ENCODE measurements around the gene OR2H2.

OR2H2 gene

DNA sequence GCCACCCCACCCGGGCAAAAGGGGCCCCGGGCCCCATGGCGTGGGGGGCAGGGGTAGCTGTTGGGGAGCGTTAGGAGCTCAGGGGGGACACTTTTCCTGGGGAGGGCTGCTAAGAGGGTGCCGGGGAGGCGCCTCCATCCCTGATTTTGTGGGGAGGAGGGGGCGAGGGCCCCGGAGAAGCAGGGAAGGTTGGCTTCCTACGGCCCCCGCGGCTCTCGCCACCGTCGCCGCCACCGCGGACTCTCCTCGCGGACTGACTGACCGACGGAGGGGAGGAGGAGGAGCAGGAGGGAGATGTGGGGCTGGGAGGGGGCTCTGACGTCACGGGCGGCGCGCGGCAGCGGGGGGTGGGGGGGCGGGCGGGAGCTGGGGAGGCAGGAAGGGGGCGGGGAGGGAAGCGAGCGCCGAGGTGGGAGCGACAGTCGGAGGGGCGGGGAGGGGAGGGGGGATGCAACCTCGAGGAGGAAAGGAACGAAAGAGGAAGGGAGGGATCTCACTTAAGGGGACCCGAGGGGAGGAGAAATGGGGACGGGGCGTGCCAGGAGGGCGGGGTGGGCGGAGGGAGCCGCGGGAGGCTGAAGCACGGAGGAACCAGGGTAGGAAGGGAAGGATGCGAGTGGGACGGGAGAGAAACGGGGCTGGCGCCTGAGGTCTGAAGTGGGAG lies 43.0 kb downstream of the OR2H2 start:
- H3K4me3 ChIP-seq (ENCODE audit: low read depth, low read length) = peak overlapping the region; percentile 78
- TF ChIP-seq CTCF (conservative IDR thresholded peaks at IDR 0.05; ENCODE audit: low read depth, low read length) = no peak
- DNase-seq (ENCODE audit: low read depth) = peak; percentile 92

GRCh38 chr6:29628419-29629281 lies 43.7 kb downstream of the OR2H2 start:
- H3K4me3 ChIP-seq (ENCODE audit: low read depth, low read length) = peak overlapping the region; percentile 78
- peak; percentile 82 for DNase-seq (ENCODE audit: low read depth)
- peak; percentile 85 for TF ChIP-seq CTCF (conservative IDR thresholded peaks at IDR 0.05; ENCODE audit: low read depth, low read length)

- no peak overlapping the region for H3K4me3 ChIP-seq (ENCODE audit: low read depth, low read length)
- no peak for TF ChIP-seq CTCF (conservative IDR thresholded peaks at IDR 0.05; ENCODE audit: low read depth, low read length)
- no peak for DNase-seq (ENCODE audit: low read depth)
Observed at GRCh38 chr6:29629571-29629970, 44.6 kb downstream of the OR2H2 start.

DNA sequence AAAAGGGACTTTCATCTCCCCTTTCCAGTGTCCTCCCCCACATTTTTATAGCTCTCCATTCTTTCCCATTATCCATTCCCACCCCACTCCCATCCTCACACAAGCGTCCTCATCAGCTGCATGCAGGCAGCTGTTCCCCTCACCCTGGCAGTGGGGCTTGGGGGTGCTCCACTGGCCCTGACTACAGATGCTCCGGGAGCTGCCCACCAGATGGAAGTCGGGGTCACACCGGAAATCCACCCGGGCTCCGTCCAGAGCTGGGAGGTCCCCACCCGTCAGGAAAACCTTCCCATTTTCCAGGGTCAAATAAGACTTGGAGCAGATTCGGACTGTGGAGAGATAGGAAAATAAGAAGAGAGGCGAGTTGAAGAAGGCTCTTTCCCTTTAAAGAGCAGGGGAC lies 45.4 kb downstream of the OR2H2 start:
- no peak overlapping the region for H3K4me3 ChIP-seq (ENCODE audit: low read depth, low read length)
- DNase-seq (ENCODE audit: low read depth) = no peak
- no peak for TF ChIP-seq CTCF (conservative IDR thresholded peaks at IDR 0.05; ENCODE audit: low read depth, low read length)

GRCh38 chr6:29631209-29631810 lies 46.4 kb downstream of the OR2H2 start:
- no peak for TF ChIP-seq CTCF (conservative IDR thresholded peaks at IDR 0.05; ENCODE audit: low read depth, low read length)
- peak overlapping the region; percentile 19 for H3K4me3 ChIP-seq (ENCODE audit: low read depth, low read length)
- no peak for DNase-seq (ENCODE audit: low read depth)

- no peak for TF ChIP-seq CTCF (conservative IDR thresholded peaks at IDR 0.05; ENCODE audit: low read depth, low read length)
- H3K4me3 ChIP-seq (ENCODE audit: low read depth, low read length) = peak overlapping the region; percentile 74
- peak; percentile 51 for DNase-seq (ENCODE audit: low read depth)
Observed at GRCh38 chr6:29631860-29632731, 47.2 kb downstream of the OR2H2 start.

Data from choroid plexus epithelial cell (primary cell).